Glomerular visceral epithelial cell (primary cell): Measurements from ENCODE around the gene SCP2.
A peak's percentile ranks its signal among the peaks of the same experiment; 100 is the strongest.

Source experiments
- DNase-seq: peaks from one replicate; pipeline ENCODE4 v3.0.0-alpha.2; 2016; ENCODE audit errors: extremely low spot score

Gene SCP2, protein sequence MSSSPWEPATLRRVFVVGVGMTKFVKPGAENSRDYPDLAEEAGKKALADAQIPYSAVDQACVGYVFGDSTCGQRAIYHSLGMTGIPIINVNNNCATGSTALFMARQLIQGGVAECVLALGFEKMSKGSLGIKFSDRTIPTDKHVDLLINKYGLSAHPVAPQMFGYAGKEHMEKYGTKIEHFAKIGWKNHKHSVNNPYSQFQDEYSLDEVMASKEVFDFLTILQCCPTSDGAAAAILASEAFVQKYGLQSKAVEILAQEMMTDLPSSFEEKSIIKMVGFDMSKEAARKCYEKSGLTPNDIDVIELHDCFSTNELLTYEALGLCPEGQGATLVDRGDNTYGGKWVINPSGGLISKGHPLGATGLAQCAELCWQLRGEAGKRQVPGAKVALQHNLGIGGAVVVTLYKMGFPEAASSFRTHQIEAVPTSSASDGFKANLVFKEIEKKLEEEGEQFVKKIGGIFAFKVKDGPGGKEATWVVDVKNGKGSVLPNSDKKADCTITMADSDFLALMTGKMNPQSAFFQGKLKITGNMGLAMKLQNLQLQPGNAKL

DNA sequence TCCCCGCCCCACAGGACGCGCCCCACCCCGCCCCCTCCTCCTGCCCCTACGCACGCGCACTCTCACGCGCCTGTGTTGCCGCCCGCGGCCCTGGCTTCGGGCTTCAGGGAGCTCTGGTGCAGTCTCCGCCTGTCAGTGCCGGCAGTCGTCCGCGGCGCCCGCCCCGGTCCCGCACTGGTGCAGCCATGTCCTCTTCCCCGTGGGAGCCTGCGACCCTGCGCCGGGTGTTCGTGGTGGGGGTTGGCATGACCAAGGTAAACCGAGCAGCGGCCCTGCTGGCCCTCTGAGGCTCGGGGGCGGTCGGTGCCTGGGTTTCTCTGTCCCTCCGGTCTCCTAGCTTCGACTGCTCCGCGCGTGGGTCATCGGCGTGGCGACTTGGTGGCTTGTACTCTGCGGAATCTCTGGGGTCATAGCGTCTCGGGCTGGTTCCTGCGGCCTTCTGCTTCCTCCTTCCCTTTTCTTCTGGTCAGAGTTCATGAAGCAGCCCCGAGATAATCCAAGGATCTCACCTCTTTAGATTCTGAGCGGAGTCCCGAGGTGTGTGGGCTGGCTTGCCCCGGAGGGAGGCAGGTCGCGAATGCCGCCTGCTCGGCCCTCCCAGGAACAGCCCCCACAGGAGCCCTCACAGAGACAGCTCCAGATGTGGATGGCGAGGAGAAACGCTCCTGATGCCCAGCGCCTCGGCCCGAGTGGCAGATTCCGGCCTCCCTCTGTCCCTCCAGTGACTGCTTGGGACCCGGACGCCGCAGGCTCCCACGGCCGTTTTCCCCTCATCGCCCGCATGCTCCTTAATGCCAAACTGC, at the start of gene SCP2:
TSS of gene SCP2 (plus strand) at position 65 of the 803 bp plus-strand sequence. CDS start at position 186, 121 bp downstream.
- peak; percentile 78 for DNase-seq

DNA sequence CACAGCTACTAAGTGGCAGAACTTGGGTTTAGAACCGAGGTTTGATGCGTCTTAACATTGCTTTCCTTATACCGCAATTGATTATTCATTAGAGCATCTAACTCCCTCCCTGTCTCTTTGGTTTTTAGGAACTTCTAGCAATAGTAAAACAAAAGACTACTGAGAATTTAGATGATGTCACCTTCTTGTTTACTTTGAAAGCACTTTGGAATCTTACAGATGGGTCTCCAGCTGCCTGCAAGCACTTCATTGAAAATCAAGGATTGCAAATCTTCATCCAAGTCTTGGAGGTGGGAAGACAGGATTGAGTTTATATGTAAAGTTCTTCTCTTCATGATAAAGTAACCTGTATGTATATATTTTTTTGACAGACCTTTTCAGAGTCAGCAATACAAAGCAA, 49.5 kb upstream of the SCP2 start:
- DNase-seq: no peak

- no peak for DNase-seq
These were observed 46.9 kb upstream of the SCP2 start for GRCh38 chr1:52880206-52880605.

DNA sequence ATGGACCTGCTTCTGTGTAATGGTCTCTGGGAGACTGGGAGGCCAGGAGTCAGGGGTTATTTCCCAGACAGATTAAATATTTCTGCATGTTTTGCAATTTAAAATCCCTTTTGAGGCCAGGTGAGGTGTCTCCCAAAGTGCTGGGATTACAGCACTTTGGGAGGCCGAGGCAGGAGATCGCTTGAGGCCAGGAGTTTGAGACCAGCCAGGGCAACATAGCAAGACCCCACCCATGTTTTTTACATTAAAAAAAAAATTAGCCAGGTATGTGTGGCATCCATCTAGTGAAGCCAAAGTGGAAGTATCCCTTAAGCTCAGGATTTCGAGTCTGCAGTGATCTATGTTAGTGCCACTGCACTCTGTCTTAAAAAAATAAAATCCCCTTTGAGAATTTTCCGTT, 39.6 kb upstream of the SCP2 start:
- DNase-seq: no peak

GRCh38 chr1:52892424-52893215, 34.5 kb upstream of the SCP2 start:
- DNase-seq: no peak

- peak; percentile 36 for DNase-seq
These were observed 27.6 kb upstream of the SCP2 start for GRCh38 chr1:52899445-52899894.

- DNase-seq: no peak
These were observed 26.7 kb upstream of the SCP2 start for GRCh38 chr1:52900402-52900801.

- no peak for DNase-seq
These were observed 25.7 kb upstream of the SCP2 start for GRCh38 chr1:52901384-52901783.

GRCh38 chr1:52904208-52904926, 22.7 kb upstream of the SCP2 start:
- no peak for DNase-seq

GRCh38 chr1:52904927-52905698, 22.0 kb upstream of the SCP2 start:
- peak; percentile 41 for DNase-seq

- DNase-seq: no peak
These were observed 20.9 kb upstream of the SCP2 start for GRCh38 chr1:52906135-52906603.

GRCh38 chr1:52907068-52907811, 19.8 kb upstream of the SCP2 start:
- DNase-seq: no peak

DNA sequence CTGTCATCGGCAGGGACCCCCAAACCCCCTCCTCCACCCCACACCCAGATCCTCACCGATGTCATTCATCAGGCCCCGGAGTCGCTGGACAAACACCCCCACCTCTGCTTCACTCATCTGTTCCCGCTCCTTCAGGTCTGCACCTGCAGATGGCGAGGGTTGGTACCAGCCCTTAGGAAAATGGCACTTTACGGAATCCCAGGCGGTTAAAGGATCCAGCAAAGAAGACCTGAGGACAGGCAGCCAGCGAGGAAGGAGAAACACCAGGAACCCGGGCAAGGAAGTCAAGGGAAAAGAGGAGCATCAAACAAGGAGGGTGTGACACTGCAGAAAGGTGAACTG, 19.3 kb upstream of the SCP2 start:
- no peak for DNase-seq

- DNase-seq: no peak
These were observed 15.5 kb upstream of the SCP2 start for GRCh38 chr1:52911541-52911940.

DNA sequence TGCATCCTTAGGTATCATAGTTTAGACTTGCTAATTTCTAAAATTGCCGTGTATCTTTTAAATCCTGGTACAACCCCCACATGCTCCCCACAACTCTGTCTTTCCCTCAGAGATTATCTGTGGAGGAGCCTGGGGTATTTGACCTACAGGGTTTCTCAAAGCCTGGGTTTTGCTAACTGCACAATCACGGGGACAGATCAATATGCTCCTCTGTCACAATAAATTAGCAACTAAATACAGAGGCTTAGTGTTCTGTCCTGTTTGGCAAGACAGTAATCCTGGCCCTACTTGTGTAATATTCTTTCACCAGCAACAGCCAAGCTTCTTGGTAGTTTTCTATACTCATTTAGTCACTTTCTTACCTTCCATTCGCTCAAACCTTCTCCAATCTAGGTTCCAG, 14.1 kb upstream of the SCP2 start:
- no peak for DNase-seq

DNA sequence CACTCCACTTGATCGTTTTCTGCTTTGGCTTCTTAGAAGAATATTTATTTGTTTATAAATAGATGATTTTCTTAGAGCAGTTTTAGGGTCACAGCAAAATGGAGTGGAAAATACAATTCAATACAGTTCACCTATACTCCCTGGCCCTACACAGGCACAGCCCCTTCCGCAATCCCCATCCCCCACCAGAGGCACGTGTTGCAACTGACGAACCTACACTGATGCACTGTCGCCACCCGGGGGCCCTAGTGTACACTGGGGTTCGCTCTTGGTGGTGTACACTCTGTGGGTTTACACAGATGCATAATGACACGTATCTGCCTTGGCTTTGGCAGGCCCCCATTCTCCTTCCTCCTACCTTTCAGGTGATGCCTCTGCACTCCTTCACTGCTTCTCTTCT, 13.5 kb upstream of the SCP2 start:
- DNase-seq: no peak

GRCh38 chr1:52914463-52914862, 12.6 kb upstream of the SCP2 start:
- DNase-seq: no peak

DNA sequence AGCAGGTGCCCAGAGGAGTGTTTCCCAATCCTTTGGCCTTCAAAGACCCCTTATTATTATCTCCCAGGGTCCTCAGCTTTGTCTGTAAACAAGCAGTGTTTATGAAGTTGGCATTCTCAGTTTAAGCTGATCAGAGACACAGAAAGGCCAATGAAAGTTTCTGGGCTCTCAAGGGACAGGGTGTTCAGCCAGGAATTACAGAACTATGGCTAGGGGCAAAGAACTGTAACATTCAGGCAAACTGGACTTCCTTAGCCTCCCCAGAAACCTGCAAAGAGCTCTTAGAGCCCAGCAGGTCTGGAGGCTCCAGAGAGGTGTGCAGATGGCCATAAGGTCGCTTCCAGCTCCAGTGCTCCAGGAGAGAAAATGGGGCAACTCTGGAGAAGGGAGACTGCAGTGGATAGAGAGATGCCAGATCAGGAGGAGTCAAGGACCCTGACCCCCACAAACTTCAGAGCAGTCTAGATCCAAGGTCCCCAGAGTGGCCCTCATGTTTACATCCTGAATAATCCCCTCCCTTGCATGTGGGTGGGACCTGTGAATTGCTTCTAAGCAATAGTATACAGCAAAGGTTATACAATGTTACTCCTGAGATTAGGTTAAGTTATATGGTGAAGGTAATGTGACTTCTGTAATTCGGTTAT, 11.7 kb upstream of the SCP2 start:
- DNase-seq: no peak

DNA sequence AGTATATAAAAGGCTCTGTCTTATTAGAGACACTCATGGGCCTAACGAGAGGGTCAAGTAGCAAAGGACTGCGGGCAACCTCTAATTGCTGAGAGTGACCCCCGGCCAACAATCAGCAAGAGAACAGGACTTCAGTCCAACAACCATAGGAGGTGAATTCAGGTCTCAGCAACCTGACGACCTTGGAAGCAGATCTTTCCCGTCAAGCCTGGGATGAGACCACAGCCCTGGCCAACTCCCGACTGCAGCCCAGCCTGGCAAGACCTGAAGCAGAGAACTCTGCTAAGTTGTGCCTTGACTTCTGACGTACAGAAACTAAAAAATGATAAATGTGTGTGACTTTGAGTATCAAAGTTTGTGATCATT, 11.2 kb upstream of the SCP2 start:
- no peak for DNase-seq
